NCI-H1930 (cell line): Measurements from ENCODE around the gene EBF3.

Experiments used
- DNase-seq, 2 experiments: peaks; one replicate each; lab custom pipeline; 2025; lab: John Stamatoyannopoulos, UW

Gene EBF3

DNA sequence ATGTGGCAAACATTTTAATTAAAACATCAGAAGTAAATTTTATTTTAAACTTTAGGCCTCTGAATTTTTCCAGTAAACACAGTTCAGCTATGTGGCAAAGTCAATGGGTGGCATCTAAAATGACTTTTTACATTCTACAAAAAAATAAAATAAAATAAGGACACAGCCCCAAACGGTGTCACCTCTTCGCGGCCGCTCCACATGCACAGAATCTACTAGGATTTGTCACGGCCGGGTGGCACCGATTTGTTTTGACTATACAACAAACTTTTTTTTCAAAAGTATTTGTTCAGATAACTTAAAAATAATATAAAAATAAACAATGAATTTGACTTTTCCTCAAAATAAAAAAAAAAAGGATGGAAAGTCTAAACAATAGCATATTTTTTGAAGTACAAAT lies 127.8 kb downstream of the EBF3 start:
- DNase-seq = no peak

DNA sequence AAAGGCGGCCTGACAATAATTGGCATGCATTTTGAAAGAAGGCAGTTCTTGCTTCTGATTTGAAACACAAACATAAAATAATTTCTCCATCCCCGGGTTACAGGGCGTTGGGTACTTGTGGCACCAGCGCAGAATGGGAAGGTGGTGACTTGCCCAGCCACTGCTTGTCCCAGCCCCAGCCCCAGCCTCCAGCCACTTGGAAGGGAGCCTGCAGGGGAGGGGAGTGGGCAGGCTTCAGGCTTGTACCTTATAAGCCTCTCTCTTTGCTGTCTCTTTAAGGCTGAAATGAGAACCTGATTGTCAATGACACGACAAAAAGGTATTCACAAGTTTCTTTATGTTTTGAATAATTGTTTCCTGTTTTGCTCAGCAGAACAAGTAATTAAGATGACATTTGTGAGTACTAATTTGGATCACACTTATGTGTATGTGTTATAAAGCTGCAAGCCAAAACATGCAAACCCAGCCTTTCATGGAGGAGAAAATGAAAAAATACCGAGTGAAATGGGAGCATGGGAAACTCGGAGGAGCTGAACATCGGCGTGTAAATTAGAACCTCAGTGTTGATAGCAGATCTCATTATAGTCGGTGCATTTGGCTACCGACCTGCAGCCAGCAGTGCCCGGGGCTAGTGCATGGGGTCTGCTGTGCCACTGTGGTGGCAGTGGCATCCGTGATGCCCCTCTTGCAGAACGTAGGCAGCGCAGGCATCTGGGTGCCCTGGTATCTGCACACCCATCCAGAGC lies 129.9 kb downstream of the EBF3 start:
- no peak for DNase-seq

DNA sequence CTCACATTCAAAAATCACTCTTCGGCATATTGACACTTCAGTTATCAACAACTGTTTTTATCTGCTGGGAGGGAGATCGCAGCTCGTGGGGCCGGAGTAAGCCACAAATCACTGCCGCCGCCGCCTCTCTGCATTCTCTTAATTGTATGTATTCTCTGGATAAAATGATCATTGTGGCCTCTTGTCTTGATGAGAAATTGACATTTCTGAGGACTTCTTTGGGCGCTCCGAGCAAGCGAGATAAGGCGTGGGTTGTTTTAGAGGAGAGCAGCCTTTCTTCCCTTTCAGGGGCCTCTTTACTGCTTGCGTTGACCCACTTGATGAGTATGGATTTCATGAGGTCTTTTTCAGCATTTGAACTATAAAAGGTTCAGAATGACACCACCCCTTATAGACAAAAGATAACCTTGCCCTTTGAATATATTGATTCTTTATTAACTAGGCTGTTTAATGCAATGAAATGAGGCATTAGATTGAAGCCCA lies 130.6 kb downstream of the EBF3 start:
- DNase-seq = no peak

DNA sequence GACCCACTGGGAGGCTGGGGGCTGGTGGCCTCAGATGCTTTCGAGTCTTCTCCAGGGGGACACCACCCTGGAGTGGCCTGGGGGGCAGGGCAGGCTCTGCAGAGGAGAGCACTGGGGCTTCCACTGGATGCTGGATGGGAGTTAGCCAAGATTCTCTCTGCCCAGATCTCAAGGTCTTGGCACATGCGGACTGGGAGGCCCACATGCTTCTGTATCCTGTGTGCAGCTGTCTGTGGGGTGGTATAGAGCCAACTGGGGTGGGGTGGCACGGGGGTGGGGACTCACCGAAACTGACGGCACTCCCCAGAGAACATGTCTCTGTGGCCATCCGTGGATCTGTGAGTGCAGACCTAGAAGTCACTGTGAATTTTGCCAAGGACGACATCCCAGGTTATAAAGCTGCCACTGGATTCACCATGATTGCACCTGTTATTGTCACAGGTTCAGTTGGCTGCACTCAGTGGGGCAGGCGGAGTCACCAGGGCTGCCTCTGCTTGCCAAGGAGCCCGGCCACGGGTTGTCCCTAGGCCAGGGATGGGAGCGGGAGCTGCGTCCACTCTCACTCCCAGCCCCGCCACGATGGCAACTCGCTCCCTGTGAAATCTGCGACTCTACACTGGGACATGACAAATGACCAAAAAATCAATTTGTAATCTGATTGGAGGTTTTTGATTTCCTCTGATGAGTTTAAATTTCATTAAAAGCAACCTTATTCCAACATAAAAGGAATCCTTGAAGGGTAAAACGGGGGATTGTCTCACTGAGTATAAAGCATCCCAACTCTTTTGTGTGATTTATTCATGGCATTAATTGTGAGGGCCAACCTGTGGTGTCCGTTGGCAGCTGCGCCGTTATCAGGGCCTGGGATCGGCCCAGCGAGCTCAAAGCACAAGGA lies 131.3 kb downstream of the EBF3 start:
- no peak for DNase-seq

DNA sequence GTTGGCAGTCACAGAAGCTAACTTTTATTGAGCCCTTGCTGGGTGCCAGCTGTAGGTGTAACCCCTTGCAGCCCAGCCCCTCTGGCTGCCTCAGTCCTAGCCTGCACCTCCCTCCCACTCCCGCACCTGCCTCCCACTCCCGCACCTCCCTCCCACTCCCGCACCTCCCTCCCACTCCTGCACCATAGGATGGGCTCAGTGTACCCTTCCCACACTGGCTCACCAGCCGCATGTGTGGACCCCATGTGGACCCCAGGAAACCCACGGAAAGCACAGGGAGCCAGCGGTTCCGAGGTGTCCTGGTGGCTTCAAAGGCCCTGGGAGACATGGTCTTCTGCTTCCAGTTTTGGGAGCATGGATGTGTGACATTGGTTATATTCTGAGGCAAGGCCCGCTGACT lies 132.9 kb downstream of the EBF3 start:
- DNase-seq = no peak

DNA sequence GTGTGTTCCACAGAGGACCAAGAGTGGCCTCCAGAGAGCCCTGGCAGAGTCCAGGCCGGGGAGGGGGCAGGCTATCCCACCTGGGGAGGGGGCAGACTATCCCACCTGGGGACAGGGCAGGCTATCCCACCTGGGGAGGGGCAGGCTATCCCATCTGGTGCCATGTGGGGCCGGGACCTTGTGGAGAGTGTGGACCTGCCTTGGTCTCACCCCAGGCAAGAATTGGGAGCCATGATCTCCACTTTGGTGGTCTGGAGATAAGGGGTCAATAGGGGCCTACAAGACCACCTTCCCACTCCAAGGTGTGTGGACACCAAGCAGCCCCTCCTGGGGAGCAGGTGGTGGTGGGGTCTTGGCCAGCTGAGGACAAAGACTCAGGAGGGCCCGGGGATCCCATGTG lies 138.2 kb downstream of the EBF3 start:
- DNase-seq = no peak

DNA sequence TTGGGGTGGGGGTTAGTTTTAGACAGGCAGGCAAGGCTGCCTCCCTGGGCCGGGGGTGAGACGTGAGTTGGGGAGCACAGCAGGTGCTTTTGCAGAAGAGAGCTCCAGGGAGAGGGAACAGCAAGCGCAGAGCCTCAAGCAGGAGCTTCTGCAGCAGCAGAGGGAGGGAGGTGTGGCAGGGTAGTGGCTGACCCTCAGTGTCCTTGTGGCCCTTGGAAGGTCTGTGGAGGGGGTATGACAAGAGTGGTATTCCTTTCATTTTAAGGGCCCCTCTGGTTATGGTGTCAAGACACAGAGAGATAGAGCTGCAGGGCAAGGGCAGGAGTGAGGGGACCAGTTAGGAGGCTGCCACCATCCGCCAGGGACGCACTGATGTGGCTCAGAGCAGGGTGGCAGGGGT lies 138.9 kb downstream of the EBF3 start:
- DNase-seq = no peak

DNA sequence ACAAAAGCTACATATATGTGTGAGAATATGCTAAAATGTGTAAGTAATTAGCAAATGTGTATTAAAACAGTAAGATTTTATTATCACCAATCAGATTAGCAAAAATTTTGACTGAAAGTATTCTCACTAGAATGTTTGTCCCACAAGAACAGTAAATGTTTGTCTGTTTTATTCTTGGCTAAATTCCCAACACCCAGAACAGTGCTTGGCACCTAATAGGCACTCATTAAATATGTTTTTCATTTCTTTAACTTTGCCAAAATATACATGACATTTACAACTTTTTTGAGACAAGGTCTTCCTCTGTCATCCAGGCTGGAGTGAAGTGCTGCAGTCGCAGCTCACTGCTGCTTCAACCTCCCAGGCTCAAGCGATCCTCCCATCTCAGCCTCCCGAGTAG lies 143.6 kb downstream of the EBF3 start:
- DNase-seq = no peak

DNA sequence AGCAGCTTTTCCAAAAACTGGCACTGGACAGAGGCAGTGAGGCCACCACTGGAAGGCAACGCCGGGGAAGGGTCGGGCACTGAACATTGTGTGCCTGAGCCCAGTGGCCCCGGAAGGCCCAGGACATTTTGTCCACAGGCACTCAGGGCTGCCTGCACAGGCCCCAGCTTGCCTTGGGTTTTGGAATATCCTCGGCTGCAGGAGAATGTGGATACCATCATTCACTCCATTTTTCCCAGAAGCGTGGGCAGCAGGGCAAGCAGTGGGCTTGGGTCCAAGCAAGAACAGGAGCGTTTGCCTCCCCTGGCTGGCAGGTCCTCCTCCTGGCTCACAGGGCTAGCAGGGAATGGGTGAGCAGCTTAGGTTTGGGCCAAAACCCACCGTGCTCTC lies 147.4 kb downstream of the EBF3 start:
- no peak for DNase-seq

DNA sequence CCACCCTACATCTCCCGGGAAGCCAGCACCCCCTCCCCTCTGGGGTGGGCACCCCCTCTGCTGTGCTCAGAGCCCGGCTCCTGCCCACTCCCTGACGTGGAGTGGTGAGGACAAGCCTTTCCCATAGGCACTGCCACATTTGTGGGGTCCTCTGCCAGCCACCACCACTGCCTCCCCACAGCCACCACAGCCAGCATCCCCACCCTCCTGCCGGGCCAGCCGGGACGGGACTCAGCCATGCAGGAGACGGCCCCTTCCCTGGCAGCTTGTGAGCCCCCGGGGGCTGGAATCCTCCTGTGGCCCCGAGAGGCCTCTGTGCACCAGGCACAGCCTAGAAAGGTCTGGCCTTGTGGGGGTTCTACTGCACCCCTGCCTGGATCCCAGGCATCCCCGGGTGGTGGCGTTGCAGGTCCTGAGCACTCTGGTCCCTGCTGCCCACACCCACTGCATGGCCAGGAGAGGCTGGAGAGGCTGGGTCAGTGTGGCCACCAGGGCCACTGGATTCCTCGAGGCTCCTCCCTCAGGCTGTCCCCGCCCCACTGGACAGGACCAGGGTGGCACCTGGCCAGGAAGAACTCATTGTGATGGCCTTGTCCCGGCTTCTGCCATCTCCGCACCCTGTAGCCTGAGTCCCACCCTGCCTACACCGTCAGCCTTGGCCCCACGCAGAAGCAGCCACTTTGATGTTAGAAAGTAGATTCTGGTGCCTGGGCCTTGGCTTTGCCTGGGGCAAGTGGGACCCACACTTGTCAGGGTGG lies 148.0 kb downstream of the EBF3 start:
- DNase-seq = no peak

DNA sequence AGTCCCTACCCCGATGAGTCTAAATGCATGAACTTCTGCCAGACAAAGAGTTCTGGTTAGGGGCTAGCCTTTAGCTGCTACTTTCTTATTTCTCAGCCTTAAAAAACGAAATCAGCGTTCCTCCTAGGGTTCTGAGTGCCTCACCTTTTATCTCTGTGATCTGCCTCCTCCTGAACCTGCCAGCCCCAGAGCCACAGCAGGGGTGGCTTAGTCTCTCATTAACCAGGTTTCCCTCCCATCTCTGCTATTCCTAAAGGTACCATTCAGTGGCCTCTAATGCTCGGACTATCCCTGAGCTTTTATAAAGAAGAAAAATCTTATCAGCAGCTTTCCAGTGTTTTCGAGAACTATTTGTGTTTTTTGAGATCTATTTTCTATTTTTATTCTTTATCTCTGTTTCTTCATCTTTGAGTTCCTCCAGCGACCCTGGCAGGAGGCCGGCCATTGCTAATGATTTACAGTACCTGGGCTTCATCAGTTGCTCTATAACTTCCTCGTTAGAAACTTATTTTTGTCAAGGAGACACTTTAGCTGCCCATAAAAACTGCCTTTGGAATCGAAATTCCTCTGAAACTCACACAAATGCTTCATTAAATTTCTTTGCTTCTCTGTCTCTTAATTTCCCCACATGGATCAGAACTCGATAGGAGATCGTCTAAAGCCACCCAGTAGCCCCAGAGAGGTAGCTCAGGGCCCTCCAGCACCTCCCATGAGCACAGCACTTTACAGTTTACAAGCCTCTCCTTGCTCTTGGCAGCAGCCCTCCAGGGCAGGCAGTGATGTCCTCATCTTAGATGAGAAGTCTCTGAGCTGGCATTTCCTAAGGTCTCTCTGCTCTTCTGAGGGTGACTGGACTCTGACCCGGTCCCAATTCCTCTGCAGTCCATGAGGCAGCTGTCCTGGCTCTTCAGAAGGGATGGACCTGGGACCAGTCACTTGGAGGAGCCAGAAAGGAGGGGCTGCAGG lies 149.1 kb downstream of the EBF3 start:
- no peak for DNase-seq

DNA sequence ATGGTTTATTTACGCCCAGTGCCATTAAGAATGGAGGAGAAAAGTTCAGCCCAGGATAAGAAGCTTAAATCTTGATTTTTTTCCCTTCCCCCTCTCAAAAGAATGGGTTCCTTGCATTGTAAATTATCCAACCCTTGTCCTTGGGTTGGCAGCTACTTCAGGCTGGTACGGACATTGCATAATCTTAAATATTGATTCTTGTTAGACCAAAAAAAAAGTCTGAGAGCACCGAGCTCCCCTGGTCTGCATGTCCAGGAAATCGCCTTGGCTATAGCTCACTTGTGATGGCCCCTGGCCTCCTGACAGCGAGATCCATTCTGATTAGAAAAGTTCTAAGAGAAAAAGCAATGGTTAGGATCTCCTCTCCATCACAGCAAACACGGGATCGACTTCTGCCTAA lies 151.7 kb downstream of the EBF3 start:
- no peak for DNase-seq

DNA sequence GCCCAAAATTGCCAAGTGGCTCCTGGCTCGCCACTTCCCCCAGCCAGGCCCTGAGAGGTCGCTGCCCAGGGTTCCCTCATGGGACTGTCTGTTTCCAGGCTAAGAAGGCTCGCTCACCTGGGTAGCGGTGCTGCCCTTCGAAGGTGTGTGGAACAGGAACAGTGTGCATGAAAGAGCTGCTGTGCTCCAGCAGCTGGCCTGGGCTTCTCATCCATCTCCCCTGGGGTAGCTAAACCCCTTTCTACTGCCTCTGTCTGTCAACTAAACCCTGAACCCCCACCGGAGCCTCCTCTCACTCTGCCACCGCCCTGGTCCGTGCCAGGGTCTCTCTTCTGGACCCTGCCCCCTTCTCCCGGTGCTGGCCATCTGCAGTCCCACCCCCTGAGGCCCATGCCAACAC lies 152.9 kb downstream of the EBF3 start:
- DNase-seq = no peak

DNA sequence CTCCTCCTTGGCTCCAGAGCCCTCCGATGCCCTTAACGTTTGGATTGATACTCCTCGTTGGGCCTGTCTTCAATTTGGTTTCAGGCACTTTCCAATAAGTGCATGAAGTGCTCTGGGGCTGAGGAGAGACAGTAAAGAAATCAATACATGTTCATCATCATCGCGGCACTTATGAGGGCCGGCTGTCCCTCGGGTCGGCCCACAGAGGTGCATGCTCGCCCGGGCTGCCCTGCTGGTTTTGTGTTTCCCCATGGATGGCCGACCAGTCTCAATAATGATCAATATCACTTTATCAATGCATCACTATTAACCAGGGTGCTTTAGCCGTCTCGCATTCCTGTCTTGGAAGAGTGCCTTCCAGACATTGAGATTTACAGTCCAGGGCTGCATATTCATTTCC lies 154.2 kb downstream of the EBF3 start:
- no peak for DNase-seq

DNA sequence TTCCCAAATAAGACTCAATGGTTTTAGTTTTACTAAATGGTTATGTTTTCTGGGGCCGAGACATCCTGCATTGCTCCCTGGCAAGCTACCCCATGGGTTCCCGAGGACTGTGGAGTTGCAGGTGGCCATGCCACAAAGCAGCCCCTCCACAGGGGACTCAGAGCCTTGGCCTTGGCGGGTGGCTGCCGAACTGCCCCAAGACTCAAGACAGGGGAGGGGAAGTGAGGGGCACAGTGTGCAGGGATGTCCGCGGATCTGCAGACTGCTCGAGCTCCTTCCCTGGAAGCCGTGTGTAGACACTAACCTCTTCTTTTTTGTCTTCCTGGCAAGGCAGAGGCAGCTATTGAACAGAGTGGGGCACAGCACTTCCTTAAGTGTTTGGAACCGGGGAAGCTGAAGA lies 154.6 kb downstream of the EBF3 start:
- no peak for DNase-seq

DNA sequence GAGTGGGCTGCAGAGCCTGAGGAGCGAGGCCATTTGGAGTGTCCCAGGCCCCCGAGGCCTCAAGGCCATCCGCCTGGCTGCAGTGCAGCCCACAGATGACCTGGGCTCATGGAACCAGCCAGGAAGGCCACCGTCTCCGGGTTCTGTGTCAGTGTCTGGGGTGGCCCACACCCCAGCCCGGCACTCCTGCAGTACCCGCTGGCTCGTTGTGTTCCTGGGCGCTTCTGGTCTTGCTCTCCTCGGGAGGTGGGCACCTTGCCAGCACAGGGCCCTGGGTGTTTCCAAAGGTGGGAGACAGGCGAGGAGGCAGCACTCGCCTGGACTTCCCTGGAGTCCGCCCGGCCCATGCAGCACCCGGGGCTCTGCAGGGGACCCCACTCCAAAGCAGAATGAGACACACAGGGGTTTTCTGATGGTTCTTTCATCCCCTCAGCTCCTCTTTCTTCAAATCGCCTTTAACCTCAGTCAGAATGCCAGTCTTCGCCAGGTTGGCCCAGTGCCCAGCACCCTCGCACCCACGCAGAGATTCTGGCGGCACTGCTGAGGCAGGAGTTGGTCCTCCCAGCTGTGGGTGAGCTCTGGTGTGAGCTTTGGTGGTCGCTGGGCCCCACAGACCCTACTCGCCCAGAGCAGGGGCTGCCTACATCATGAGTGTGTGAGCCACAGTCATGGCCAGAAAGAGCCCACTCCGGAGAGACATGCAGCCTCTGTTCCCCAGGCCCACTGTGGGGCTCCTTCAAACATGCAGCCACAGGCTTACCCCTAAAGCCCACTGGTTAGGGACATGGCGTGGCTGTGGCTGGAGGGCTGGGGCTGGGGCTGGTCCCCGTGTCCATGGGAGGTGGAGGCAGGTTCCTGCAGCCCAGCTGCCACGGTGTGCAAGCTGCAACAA lies 155.7 kb downstream of the EBF3 start:
- no peak for DNase-seq

DNA sequence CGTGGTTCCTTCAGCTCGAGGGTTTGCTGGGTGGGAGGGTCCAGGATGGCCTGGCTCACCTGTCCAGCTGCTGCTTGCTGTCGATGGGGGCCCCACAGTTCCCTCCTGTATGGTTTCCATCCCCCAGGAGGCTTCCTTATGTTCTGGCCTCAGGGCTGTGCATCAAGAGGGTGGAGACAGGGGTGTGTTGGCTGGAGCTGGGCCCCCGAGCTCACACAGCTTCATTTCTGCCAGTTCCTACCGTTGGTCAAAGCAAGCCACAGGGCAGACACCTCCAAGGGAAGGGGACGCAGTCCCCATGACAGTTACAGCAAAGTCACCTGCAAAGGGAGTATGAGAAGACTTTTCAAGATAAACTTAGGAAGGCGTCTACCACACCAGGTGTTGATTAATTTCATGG lies 156.9 kb downstream of the EBF3 start:
- no peak for DNase-seq

DNA sequence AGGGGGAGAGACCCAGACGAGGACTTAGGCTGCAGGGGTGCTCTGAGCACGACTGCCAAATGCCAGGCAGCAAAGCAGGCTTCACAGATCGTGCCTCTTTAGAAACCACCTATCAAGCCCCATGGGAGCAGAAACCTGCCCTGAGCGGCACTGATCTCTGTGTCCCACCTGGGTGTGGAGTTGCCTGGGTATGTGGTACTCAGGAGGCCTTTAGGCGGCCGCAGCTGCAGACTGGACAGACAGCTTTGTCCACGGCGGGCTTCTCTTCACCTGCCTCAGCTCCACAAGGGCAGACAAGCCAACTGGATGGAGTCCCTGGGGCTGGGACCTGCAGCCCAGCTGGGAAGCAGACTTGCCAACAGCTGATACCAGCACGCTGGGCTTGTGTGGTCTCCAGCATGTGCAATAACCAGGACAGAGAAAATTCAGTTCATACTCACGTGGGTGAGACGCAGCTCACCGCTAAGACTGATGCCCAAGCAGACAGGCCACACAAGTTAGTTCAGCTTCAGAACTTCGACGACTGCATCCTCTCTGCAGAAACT lies 163.2 kb downstream of the EBF3 start:
- DNase-seq = no peak

DNA sequence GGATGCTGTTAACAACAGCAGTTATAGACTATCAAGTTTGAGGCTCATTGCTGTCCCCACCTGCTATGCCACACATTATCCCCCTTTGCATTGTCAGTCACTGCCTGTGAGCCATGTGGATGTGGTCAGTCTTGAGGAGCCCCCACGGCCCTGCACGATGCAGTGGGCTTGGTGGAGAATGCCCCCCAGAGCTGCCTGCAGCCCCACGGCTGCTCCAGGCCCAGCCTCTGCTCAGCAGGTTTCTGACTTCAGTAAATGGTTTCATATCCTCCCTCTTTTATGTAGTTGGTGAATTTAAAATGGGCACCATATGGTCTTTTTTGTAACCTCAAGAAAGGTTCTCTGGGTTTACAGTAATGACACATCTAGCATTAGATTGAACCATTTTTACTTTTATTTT lies 164.1 kb downstream of the EBF3 start:
- DNase-seq = no peak
